COLO668 (cell line): ENCODE results near the gene NDUFA12.

Experiments
- DNase-seq: peaks from one replicate; lab custom pipeline; 2025; ENCODE audit not compliant: unreplicated experiment; lab: John Stamatoyannopoulos, UW

Gene NDUFA12

GRCh38 chr12:94942663-94943062 lies 60.8 kb downstream of the NDUFA12 start:
- DNase-seq, result no peak

- DNase-seq, result no peak
Measured at GRCh38 chr12:94941440-94941862, 62.0 kb downstream of the NDUFA12 start.

GRCh38 chr12:94940771-94941170 lies 62.7 kb downstream of the NDUFA12 start:
- DNase-seq, result no peak

- DNase-seq, result no peak
Measured at GRCh38 chr12:94938583-94938982, 64.9 kb downstream of the NDUFA12 start.

GRCh38 chr12:94930772-94931171 lies 72.7 kb downstream of the NDUFA12 start:
- DNase-seq, result no peak

GRCh38 chr12:94930216-94930654 lies 73.3 kb downstream of the NDUFA12 start:
- DNase-seq, result no peak

GRCh38 chr12:94929780-94930179 lies 73.7 kb downstream of the NDUFA12 start:
- DNase-seq, result no peak

- no peak for DNase-seq
Measured at GRCh38 chr12:94925729-94926128, 77.8 kb downstream of the NDUFA12 start.

- no peak for DNase-seq
Measured at GRCh38 chr12:94925206-94925605, 78.3 kb downstream of the NDUFA12 start.

- DNase-seq, result no peak
Measured at GRCh38 chr12:94922561-94922960, 80.9 kb downstream of the NDUFA12 start.
